GM12875 (cell line): ENCODE results near the gene HSPH1.
A peak's percentile ranks its signal among the peaks of the same experiment; 100 is the strongest.

ENCODE experiments used
- H3K4me3 ChIP-seq: one replicate; pipeline ENCODE4 v1.5.1; 2011; ENCODE audit warnings: low read depth, low read length, control low read depth
- CTCF ChIP-seq: IDR thresholded peaks from 2 replicates; pipeline ENCODE4 v1.5.1; 2011; ENCODE audit warnings: low read depth, mild to moderate bottlenecking, control low read depth, inconsistent platforms, low read length, moderate library complexity, borderline replicate concordance; ENCODE audit not compliant: insufficient read depth

HSPH1 gene

DNA sequence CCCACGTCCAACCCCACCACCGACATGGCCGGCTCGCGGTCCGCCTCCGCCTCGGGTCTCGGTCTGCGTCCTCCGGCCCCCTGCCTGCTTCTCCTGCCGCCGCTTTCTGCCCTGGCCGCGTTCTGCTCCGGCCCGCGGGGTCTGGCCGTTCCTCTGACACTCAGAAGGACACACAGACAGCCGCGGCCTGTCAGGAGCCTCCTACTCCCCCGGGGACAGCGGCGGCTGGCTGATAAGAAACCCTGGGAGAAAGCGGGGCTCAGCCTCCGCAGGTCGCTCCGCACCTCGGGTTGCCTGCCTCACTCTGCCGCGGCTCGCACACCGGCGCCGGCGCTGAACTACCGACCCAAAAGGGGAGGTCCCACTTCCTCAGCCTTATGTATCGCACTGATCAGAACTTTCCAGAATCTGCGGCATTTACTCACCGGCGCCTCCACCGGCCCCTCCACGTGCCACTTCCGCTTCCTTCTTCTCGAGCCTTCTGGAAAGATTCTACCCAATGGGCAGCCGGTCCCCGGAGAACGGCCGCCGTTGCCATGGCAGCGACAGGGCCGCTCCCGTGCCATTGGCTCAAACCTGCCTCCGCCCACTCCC lies at the start of gene HSPH1:
Gene HSPH1, minus strand, starts transcription at position 348 of the 594 bp plus-strand sequence. Its CDS starts 322 bp downstream, at position 26.
- TF ChIP-seq CTCF, result 0 out of 2 replicates have a peak, but pooled peaks have one; percentile 31
- peak within 1 kb of the TSS; percentile 94 for H3K4me3 ChIP-seq

- no peak for TF ChIP-seq CTCF
- no peak overlapping the region for H3K4me3 ChIP-seq
These were observed 48.1 kb upstream of the HSPH1 start for GRCh38 chr13:31209841-31210210.

- no peak for TF ChIP-seq CTCF
- H3K4me3 ChIP-seq, result no peak overlapping the region
These were observed 47.6 kb upstream of the HSPH1 start for GRCh38 chr13:31209172-31209840.

DNA sequence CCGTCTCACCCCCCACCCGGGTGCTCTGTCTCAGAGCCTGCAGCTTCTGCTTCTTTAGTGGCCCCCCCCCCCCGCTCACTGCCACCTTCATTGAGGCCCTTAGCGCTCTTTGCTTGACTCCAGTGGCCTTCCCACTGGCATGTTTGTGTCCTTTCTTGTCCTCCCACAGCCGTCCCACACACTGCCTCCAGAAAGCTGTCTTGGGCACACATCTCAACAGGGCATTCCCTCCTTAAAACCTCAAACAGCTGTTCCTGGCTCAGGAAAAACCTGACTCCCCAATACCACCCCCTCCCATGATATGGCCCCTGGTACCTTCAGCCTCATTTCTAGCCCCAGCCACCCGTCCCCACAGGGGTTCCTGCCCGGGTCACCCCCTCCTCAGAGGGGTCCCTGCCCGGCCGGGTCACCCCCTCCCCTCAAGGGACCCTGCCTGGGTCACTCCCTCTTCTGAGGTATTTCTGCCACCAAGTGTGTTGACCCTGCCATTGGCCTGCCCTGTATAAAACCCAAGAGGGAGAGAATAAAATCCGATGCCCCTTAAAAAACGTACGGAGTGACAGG lies 46.9 kb upstream of the HSPH1 start:
- no peak for TF ChIP-seq CTCF
- H3K4me3 ChIP-seq, result no peak overlapping the region

DNA sequence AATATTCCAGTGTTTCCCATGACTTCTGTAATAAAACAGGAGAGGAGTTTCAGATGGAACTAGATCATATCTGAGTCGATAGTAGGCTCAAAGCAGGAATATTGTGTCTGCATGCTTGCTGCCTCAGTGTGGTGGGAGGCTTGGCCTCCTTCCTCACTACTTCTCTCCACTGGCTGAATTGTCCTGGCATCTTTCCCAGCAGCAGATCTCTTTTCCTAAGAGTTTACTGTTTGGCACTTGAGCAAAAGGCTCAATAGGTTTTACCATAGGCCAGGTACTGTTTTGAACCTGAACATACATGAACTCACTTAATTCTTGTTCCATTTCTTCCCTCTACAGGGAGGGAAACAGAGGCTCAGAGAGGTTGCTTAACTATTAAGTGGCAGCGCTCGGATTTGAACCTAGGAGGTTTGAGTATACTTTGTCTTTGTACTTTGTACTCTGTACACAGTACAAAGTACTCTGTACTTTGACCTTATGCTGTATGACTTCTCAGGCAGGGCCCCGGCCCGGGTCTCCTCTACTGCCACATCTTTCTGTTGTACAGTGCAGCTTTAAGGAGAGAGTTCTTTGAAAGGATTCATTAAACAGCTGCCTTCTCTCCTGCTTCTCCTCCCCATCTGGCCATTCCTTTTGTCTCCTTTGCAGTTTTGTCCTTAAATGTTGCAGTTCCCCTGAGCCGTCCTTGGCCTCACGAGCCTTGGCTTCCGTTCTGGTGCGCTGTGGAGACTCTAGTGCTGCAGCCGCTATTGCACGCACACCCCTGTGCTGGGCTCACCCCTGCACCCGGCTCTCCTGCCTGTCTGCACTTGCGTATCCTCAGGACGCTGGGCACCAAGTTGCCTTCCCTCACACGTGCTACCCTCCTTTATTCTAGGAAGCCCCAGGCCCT lies 46.2 kb upstream of the HSPH1 start:
- H3K4me3 ChIP-seq, result no peak overlapping the region
- no peak for TF ChIP-seq CTCF

DNA sequence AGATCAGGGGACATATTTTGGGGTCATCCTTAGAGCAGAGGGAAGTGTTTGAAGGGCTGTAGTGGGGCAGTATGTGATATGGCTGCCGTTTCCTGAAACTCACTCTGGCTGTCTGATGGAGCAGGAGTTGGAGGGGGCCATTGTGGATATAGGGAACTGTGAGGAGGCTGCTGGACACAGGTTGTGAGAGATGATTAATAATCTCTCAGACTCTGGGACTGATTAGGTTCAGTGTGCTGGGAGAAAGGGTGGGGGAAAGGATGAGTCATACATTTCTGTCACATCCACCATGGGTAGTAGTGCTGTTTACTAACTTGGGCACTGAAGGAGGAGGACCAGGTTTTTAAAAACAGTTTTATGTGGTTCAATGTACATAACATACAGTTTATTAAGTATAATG lies 42.9 kb upstream of the HSPH1 start:
- no peak for TF ChIP-seq CTCF
- no peak overlapping the region for H3K4me3 ChIP-seq
